Small intestine (tissue), 7 donors: ENCODE measurements around the gene CXXC1. TPM values are rescaled to one million over a fixed set of nuclear protein-coding genes. Genes with fewer than 3 reads are reported as not detected.
A peak's percentile ranks its signal among the peaks of the same experiment; 100 is the strongest.
"Not testable (repeated sequence)": the region's sequence is repeated elsewhere in the genome, so short reads cannot be mapped to it uniquely, and the experiment has no call there.

Source experiments
- DNase-seq, 2 donors: peaks; one replicate each; pipeline versions ENCODE4 v3.0.0 to v3.0.0-alpha.2; 2013
- FAIRE-seq: peaks from 2 replicates; lab custom pipeline; 2012; peaks lifted over from hg19 to GRCh38; lab: Jason Lieb, UNC
- H3K27ac ChIP-seq, 3 donors: one replicate each; pipeline ENCODE4 v1.5.1; 2013; ENCODE audit warnings: low read length in 2 of 3, mild to moderate bottlenecking in 2 of 3, control low read depth in 1 of 3, inconsistent platforms in 1 of 3, low read depth in 1 of 3, moderate library complexity in 1 of 3
- H3K27me3 ChIP-seq, 3 donors: one replicate each; pipeline ENCODE4 v1.6.1; 2013; ENCODE audit warnings: low read length in 3 of 3, inconsistent platforms in 1 of 3; ENCODE audit not compliant: control insufficient read depth in 3 of 3, insufficient read depth in 3 of 3
- H3K36me3 ChIP-seq, 3 donors: one replicate each; pipeline ENCODE4 v1.6.1; 2013; ENCODE audit warnings: low read length in 3 of 3, inconsistent platforms in 1 of 3, low read depth in 1 of 3, mild to moderate bottlenecking in 1 of 3, moderate library complexity in 1 of 3; ENCODE audit not compliant: control insufficient read depth in 3 of 3, insufficient read depth in 2 of 3
- H3K4me1 ChIP-seq, 3 donors: one replicate each; pipeline ENCODE4 v1.6.1; 2013; ENCODE audit warnings: low read length in 2 of 3, inconsistent platforms in 1 of 3, low read depth in 1 of 3, mild to moderate bottlenecking in 1 of 3, moderate library complexity in 1 of 3; ENCODE audit not compliant: control insufficient read depth in 3 of 3, insufficient read depth in 2 of 3
- H3K4me3 ChIP-seq, 3 donors: one replicate each; pipeline ENCODE4 v1.5.1; 2013; ENCODE audit warnings: low read length in 3 of 3, control low read depth in 1 of 3, inconsistent platforms in 1 of 3, low read depth in 1 of 3, mild to moderate bottlenecking in 1 of 3, moderate library complexity in 1 of 3
- H3K9me3 ChIP-seq, 2 donors: one replicate each; pipeline ENCODE4 v1.6.1; 2013; ENCODE audit warnings: low read depth in 1 of 2, low read length in 1 of 2; ENCODE audit not compliant: control insufficient read depth in 2 of 2, insufficient read depth in 1 of 2
- WGBS, 3 donors: extraction: QIAGEN DNeasy Blood & Tissue Kit; methylation state at CpG; one replicate each; pipeline ENCODE4 v1.1.7; 2013; 5-methylcytosine and 5-hydroxymethylcytosine counted together
- polyA plus RNA-seq, 4 donors: library from polyadenylated mRNA; stranded (reverse) in 3 of 4; unstranded in 1 of 4; fragments of 200-250 nt in 3 of 4; fragments of 120-200 nt in 1 of 4; gene quantifications; one replicate each; pipeline versions ENCODE4 v1.2.1 to v1.2.3, GENCODE V29; 2013
- donor health status: healthy with polysubstance abuse.
- donor health status: control.
- donor health status: control.
- donor health status: Bipolar disorder and iron deficiency.
- donor health status: healthy.

Gene CXXC1
- polyA plus RNA-seq, 4 donors = 65.1 to 93.9 (median 68.9) TPM

DNA sequence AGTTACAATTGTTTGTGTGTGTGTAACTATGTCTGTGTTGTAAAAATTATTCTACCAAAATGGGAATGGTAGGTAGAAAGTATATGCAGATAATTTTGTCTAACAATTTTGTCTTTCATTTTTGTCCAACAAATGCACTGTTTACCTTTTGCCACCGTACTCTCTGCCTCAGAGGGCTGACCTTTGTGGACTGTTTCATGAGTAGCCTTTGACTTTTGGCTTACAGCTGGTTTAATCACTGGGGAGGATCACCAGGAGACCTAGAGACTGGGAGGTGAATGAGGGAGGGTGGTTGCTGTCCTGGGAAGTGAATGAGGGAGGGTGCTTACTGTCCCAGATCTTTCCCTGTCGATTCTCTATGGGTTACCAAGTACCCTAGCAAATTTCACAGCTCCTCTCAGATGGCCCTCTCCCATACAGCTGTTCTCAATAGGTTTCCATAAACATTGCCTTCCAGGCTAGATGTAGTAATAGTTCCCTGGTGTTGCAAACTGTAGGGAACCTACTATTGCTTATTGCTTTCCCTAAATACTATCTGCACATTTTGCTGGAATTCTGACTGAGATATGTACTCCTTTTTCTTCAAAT is 26.5 kb upstream of the CXXC1 start:
- Histone ChIP-seq H3K4me1 (no peaks in the 10 kb centered on the region), H3K4me3 (no peak overlapping the region), H3K36me3 (no peaks in the 10 kb centered on the region), H3K27ac (no peak overlapping the region), H3K9me3 (no peaks in the 10 kb centered on the region), H3K27me3 (peaks cover 0 to 3% (median 2%) of the 10 kb centered on the region in 3 donors)
- FAIRE-seq (no peak), DNase-seq (no peak)
- 23 to 46% (median 43%) methylated on average over 2 of the region's 2 CpGs for WGBS, 3 donors

DNA sequence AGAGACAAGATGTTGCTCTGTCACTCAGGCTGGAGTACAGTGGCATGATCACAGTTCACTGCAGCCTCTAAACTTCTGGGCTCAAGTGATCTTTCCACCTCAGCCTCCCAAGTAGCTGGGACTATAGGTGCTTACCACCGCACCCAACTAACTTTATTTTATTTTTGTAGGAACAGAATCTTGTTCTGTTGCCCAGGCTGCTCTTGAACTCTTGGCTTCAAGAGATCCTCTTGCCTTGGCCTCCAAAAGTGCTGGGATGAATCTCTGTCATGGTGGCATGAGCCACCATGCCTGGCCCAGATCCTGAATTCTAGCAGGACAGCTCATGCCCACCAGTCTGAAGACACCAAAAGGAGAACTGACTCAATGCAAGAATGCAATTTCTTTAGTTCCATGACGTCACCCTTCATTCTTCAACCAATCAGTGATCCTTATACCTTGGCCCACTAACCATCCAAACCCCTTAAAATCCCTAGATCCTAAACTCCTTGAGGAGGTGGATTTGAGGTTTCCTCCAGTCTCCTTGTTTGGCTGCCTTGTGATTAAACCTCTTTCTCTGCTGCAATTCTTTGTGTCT is 25.6 kb upstream of the CXXC1 start:
- peak overlapping the region in 1 of 3 donors; percentile 48 for H3K27ac ChIP-seq
- peaks cover 0 to 3% (median 0%) of the 10 kb centered on the region in 3 donors for H3K27me3 ChIP-seq
- H3K9me3 ChIP-seq = no peaks in the 10 kb centered on the region
- H3K4me3 ChIP-seq = no peak overlapping the region
- no peaks in the 10 kb centered on the region for H3K36me3 ChIP-seq
- no peaks in the 10 kb centered on the region for H3K4me1 ChIP-seq
- FAIRE-seq = no peak
- no peak for DNase-seq
- 79 to 83% (median 82%) methylated on average over 2 of the region's 2 CpGs for WGBS, 3 donors

DNA sequence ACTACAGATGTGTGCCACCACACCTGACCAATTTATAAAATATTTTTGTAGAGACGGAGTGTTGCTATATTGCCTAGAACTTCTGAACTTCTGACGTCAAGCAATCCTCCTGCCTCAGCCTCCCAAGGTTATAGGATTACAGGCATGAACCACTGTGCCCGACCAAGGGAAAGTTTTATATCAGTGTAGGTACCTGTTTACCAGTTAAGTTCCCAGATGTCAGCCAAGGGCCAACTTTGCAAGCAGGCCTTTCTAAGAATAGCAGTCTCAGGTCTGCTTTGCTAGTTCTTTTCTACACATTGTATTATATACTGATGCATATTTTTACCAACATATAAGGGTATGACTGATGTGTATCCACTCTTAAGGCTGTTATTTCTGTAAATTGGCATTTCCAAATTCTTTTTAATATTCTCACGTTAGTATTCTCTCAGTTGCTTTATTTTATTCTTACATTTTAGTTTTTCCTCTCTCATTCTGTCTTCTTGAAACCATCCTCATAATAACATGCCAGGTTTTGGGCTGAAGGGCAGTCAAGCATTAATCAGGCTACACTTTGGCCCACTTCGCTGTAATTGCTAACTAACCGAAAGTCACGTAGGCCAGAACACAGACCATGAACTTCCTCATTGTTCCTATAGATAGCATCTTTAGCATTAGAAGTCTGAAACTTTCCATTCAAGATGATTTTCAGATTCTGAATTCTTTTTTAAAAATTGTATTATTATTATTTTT is 25.0 kb upstream of the CXXC1 start:
- H3K4me3 ChIP-seq = no peak overlapping the region
- 78 to 91% (median 85%) methylated on average over 7 of the region's 7 CpGs for WGBS, 3 donors
- no peaks in the 10 kb centered on the region for H3K4me1 ChIP-seq
- FAIRE-seq = no peak
- no peaks in the 10 kb centered on the region for H3K9me3 ChIP-seq
- no peak overlapping the region for H3K27ac ChIP-seq
- DNase-seq = no peak
- H3K36me3 ChIP-seq = no peaks in the 10 kb centered on the region
- H3K27me3 ChIP-seq = peaks cover 0 to 3% (median 0%) of the 10 kb centered on the region in 3 donors

DNA sequence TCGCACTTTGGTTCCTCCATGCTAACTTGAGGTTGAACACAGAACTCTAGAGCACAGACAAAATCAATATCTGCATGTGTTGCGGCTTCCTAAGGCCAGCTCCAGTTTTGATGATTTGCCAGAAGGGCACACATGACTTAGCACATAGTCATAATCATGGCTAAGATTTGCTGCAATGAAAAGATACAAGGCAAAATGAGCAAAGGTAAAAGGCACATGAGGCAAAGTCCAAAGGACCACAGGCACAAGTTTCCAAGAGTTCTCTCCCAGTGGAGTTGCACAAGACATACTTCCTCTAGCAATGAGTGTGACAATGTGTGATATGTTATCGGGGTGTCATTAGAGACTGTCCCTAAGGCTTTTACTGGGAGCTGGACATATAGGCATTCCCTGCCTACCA is 24.2 kb upstream of the CXXC1 start:
- Histone ChIP-seq H3K9me3 (no peaks in the 10 kb centered on the region), H3K4me1 (no peaks in the 10 kb centered on the region), H3K27ac (no peak overlapping the region), H3K4me3 (no peak overlapping the region), H3K27me3 (peaks cover 0 to 3% (median 0%) of the 10 kb centered on the region in 3 donors), H3K36me3 (no peaks in the 10 kb centered on the region)
- DNase-seq (peak; percentile 27 to 64), FAIRE-seq (no peak)
- 67 to 82% (median 70%) methylated on average over 3 of the region's 3 CpGs for WGBS, 3 donors

DNA sequence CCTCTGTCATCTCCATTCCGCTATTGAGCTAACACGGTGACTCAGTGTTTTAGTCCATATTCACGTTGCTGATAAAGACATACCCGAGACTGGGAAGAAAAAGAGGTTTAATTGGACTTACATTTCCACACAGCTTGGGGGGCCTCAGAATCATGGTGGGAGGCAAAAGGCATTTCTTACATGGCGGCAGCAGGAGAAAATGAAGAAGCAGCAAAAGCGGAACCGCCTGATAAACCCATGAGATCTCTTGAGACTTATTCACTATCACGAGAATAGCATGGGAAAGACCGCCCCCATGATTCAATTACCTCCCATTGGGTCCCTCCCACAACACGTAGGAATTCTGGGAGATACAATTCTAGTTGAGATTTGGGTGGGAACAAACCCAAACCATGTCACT is 22.6 kb upstream of the CXXC1 start:
- DNase-seq (no peak), FAIRE-seq (no peak)
- Histone ChIP-seq H3K4me3 (no peak overlapping the region), H3K36me3 (no peaks in the 10 kb centered on the region), H3K4me1 (no peaks in the 10 kb centered on the region), H3K9me3 (no peaks in the 10 kb centered on the region), H3K27ac (no peak overlapping the region), H3K27me3 (peaks cover 0 to 3% (median 0%) of the 10 kb centered on the region in 3 donors)
- 79 to 87% (median 87%) methylated on average over 10 of the region's 10 CpGs for WGBS, 3 donors

DNA sequence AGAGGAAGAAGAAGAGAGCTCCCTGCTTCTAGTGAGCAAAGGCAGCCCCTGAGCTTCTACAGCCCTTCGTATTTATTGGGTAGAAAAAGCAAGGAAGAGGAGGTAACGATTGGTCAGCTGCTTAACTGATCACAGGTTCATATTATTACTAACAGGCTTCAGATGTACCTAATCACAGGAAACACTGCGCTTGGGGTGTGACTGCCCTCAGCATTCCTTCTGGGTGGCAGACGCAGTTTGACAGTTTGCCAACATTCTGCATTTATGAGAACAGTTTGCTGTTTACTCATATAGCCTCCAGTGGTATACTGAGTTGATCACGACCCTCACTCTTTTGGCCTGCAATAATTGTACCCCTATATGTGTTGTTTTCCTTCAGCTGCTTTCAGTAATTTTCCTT is 21.4 kb upstream of the CXXC1 start:
- H3K4me1 ChIP-seq, H3K4me3 ChIP-seq, H3K27ac ChIP-seq, H3K9me3 ChIP-seq, FAIRE-seq, H3K27me3 ChIP-seq, H3K36me3 ChIP-seq: not testable (repeated sequence)
- DNase-seq = peak in 1 of 2 donors; percentile 13
- WGBS, 3 donors = 35 to 55% (median 52%) methylated on average over 5 of the region's 5 CpGs

DNA sequence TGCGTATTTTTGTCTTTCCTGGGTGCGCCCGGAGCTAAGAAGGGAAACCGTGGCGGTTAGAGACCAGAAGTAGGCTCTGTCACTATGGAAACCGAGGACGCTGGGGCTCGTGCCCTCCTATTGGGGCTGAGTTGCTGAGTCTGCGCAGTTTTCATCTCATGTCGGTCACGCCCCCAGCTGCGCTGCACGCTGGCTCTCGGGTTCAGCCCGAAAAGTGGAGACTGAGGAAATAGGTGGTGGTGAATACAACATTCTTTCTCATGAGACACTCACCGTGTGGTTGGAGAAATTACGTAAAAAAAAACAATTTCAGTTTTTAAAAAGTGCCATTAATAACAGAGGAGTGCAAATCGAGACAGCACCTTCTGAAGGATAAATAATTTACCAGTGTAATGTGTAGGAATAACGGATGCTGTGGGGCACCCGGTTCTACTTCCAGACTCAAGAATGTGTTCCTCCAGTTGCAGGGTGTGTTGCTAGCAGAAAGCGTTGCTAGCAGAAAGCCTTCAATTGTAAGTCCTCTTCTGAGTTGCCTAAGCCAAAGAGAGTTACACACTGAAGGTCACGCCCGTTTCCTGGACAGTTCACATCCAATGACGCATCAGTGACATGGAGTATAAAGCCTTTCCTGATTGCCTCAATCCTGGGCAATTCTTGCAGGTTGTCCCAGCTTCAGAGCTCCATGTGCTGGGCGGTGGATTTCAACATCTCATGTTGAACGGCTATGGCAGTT is 20.4 kb upstream of the CXXC1 start:
- H3K4me3 ChIP-seq = peak overlapping the region in 2 of 3 donors; percentile 46 to 57
- H3K9me3 ChIP-seq = no peaks in the 10 kb centered on the region
- FAIRE-seq (no peak), DNase-seq (peak; percentile 90 to 91)
- no peaks in the 10 kb centered on the region for H3K4me1 ChIP-seq
- peaks cover 0 to 5% (median 0%) of the 10 kb centered on the region in 3 donors for H3K27me3 ChIP-seq
- 2 to 4% (median 2%) methylated on average over 26 of the region's 26 CpGs for WGBS, 3 donors
- H3K27ac ChIP-seq = peak overlapping the region in 1 of 3 donors; percentile 41
- H3K36me3 ChIP-seq = no peaks in the 10 kb centered on the region

DNA sequence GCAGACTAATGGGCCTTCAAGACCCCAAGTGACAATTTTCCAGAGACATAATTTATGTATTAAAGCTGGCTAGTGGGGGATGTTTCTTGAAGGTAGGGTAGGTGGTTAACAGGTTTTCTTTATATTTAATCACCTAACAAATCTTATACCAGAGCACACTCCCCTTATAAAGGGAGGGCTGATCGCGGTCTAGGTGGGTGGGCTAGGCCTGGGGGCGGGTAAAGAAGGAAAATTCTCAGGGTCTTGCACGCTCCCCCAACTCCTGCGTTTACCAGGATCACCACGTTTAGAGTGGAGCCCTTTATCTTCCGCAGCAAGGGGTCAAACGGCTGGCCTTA is 19.9 kb upstream of the CXXC1 start:
- peak overlapping the region in 1 of 3 donors; percentile 41 for H3K27ac ChIP-seq
- H3K27me3 ChIP-seq = peaks cover 0 to 9% (median 0%) of the 10 kb centered on the region in 3 donors
- DNase-seq (no peak), FAIRE-seq (no peak)
- H3K4me3 ChIP-seq = peak overlapping the region in 2 of 3 donors; percentile 46 to 57
- WGBS, 3 donors = 1 to 5% (median 2%) methylated on average over 8 of the region's 8 CpGs
- no peaks in the 10 kb centered on the region for H3K36me3 ChIP-seq
- H3K4me1 ChIP-seq = no peaks in the 10 kb centered on the region
- H3K9me3 ChIP-seq = no peaks in the 10 kb centered on the region
